IMR-90 (cell line): Measurements from ENCODE around the gene PDE11A. TPM values are rescaled to one million over a fixed set of nuclear protein-coding genes. Genes with fewer than 3 reads are reported as not detected.

Source experiments
- ATAC-seq: fragments of 200-7000 bp; cut with Tn5 transposase; 2 replicates; pipeline ENCODE4 v1.9.1; 2020; ENCODE audit warnings: low read depth, mild to moderate bottlenecking, moderate library complexity
- BruUV-seq: library from RNA; stranded (reverse); fragments of 400-500 nt; replicated peaks from 2 replicates; lab custom pipeline; 2021; lab: Mats Ljungman, UMichigan
- CTCF ChIA-PET: fragments of 300-600 bp; formaldehyde crosslinking; extraction: SDS; loops from one replicate; lab custom pipeline; 2021; ENCODE audit warnings: antibody characterized with exemption; lab: Yijun Ruan, JAX
- POLR2A ChIA-PET: fragments of 300-600 bp; sonication (Branson Sonifier 250); formaldehyde crosslinking; loops from one replicate; lab custom pipeline; 2022; ENCODE audit warnings: antibody characterized with exemption; ENCODE audit not compliant: unreplicated experiment; lab: Charles Lee
- DNase-seq: peaks from one replicate; pipeline ENCODE4 v3.0.0; 2013
- H2AFZ ChIP-seq: replicated peaks from 2 replicates; pipeline ENCODE3; 2013; ENCODE audit warnings: low read length, mild to moderate bottlenecking; ENCODE audit not compliant: poor library complexity
- H2AK5ac ChIP-seq: 2 replicates; pipeline ENCODE4 v1.6.1; 2013; ENCODE audit warnings: low read depth, low read length, inconsistent platforms
- H2AK9ac ChIP-seq: replicated peaks from 2 replicates; pipeline ENCODE3; 2013; ENCODE audit warnings: mild to moderate bottlenecking, low read depth, low read length, moderate library complexity; ENCODE audit not compliant: poor library complexity
- H2BK120ac ChIP-seq: 2 replicates; pipeline ENCODE4 v1.6.1; 2013; ENCODE audit warnings: low read depth, low read length, inconsistent platforms
- H2BK15ac ChIP-seq: 3 replicates; pipeline ENCODE4 v1.6.1; 2013; ENCODE audit warnings: low read depth, low read length, inconsistent platforms
- H2BK20ac ChIP-seq: 2 replicates; pipeline ENCODE4 v1.6.1; 2013; ENCODE audit warnings: low read depth, mild to moderate bottlenecking, inconsistent platforms, low read length, moderate library complexity
- H2BK5ac ChIP-seq: 2 replicates; pipeline ENCODE4 v1.6.1; 2013; ENCODE audit warnings: mild to moderate bottlenecking, low read depth, low read length, inconsistent platforms; ENCODE audit not compliant: poor library complexity, severe bottlenecking
- H3K14ac ChIP-seq: replicated peaks from 2 replicates; pipeline ENCODE4 v1.6.1; 2013; ENCODE audit warnings: low read depth, low read length, inconsistent platforms
- H3K18ac ChIP-seq: 2 replicates; pipeline ENCODE4 v1.6.1; 2013; ENCODE audit warnings: low read depth, low read length, control low read depth
- H3K23ac ChIP-seq: 2 replicates; pipeline ENCODE4 v1.6.1; 2013; ENCODE audit warnings: low read depth, low read length, inconsistent platforms
- H3K27ac ChIP-seq: 2 replicates; pipeline ENCODE4 v1.5.1; 2013; ENCODE audit warnings: mild to moderate bottlenecking, control low read depth, low read length; ENCODE audit not compliant: insufficient read depth
- H3K27me3 ChIP-seq: 2 replicates; pipeline ENCODE4 v1.6.1; 2013; ENCODE audit warnings: low read length; ENCODE audit not compliant: control insufficient read depth, insufficient read depth
- H3K36me3 ChIP-seq: 2 replicates; pipeline ENCODE4 v1.6.1; 2013; ENCODE audit warnings: low read length, mixed read lengths; ENCODE audit not compliant: control insufficient read depth, insufficient read depth
- H3K4ac ChIP-seq: 2 replicates; pipeline ENCODE4 v1.6.1; 2013; ENCODE audit warnings: low read depth, low read length, inconsistent platforms
- H3K4me1 ChIP-seq: 2 replicates; pipeline ENCODE4 v1.6.1; 2013; ENCODE audit warnings: low read length, mixed read lengths; ENCODE audit not compliant: control insufficient read depth, insufficient read depth
- H3K4me2 ChIP-seq: 2 replicates; pipeline ENCODE4 v1.6.1; 2013; ENCODE audit warnings: low read depth, mild to moderate bottlenecking, control low read depth, low read length, moderate library complexity
- H3K4me3 ChIP-seq: 2 replicates; pipeline ENCODE4 v1.5.1; 2013; ENCODE audit warnings: low read depth, mild to moderate bottlenecking, control low read depth, low read length, moderate library complexity; ENCODE audit not compliant: insufficient read depth
- H3K56ac ChIP-seq: 2 replicates; pipeline ENCODE4 v1.6.1; 2013; ENCODE audit warnings: low read length, inconsistent platforms; ENCODE audit not compliant: insufficient read depth; ENCODE audit errors: extremely low read depth
- H3K79me1 ChIP-seq, 2 experiments: 2 replicates each; pipeline ENCODE4 v1.6.1; 2013; ENCODE audit warnings: low read length in 2 of 2, inconsistent platforms in 1 of 2, low read depth in 1 of 2
- H3K9ac ChIP-seq: 2 replicates; pipeline ENCODE4 v1.6.1; 2013; ENCODE audit warnings: low read depth, low read length, control low read depth
- H3K9me1 ChIP-seq: 2 replicates; pipeline ENCODE4 v1.6.1; 2013; ENCODE audit warnings: low read length, inconsistent platforms; ENCODE audit not compliant: insufficient read depth
- H3K9me3 ChIP-seq: 2 replicates; pipeline ENCODE4 v1.6.1; 2013; ENCODE audit warnings: low read length; ENCODE audit not compliant: control insufficient read depth, insufficient read depth
- H4K20me1 ChIP-seq: 2 replicates; pipeline ENCODE4 v1.6.1; 2013; ENCODE audit warnings: low read length, inconsistent platforms; ENCODE audit not compliant: insufficient read depth
- H4K5ac ChIP-seq: 2 replicates; pipeline ENCODE4 v1.6.1; 2013; ENCODE audit warnings: mild to moderate bottlenecking, low read depth, low read length, control low read depth
- H4K8ac ChIP-seq, 2 experiments: 2 replicates each; pipeline ENCODE4 v1.6.1; 2013; ENCODE audit warnings: low read depth in 2 of 2, low read length in 2 of 2, control low read depth in 1 of 2, inconsistent platforms in 1 of 2
- H4K91ac ChIP-seq: 2 replicates; pipeline ENCODE4 v1.6.1; 2013; ENCODE audit warnings: low read depth, low read length, inconsistent platforms; ENCODE audit not compliant: insufficient read depth
- FOS ChIP-seq: fragments of 150-350 bp; IDR thresholded peaks from 2 replicates; pipeline ENCODE4 v1.6.1; 2016; ENCODE audit warnings: low read depth, low read length
- MAFK ChIP-seq: IDR thresholded peaks from 2 replicates; pipeline ENCODE4 v1.6.1; 2012; ENCODE audit warnings: low read depth, low read length, improper control_type of control experiment
- MXI1 ChIP-seq: IDR thresholded peaks from 2 replicates; pipeline ENCODE4 v1.6.1; 2012; ENCODE audit warnings: low read depth, mild to moderate bottlenecking, low read length, moderate library complexity, borderline replicate concordance
- POLR2A ChIP-seq: IDR thresholded peaks from 2 replicates; pipeline ENCODE4 v1.6.1; 2012; ENCODE audit warnings: mild to moderate bottlenecking, low read depth, low read length
- WGBS, 2 experiments: methylation state at CpG; one replicate each; pipeline versions ENCODE4 v1.1.5 to v1.1.7; 2013; ENCODE audit warnings: missing lambda C conversion rate in 2 of 2; ENCODE audit not compliant: insufficient read length in 1 of 2; ENCODE audit errors: extremely low coverage in 2 of 2; 5-methylcytosine and 5-hydroxymethylcytosine counted together
- dilution Hi-C: fragments of 300-500 bp; cut with HindIII; formaldehyde crosslinking; loops from one replicate; pipeline ENCODE4 v1.14.3; 2018; ENCODE audit warnings: low sequenced_read_pairs; ENCODE audit not compliant: unreplicated experiment
- in situ Hi-C: fragments of 300-500 bp; cut with MboI; formaldehyde crosslinking; loops from 3 replicates; pipeline ENCODE4 v1.14.3; 2019; ENCODE audit warnings: low sequenced_read_pairs, inconsistent platforms, mixed read lengths
- intact Hi-C: fragments of 100-400 bp; cut with micrococcal nuclease; formaldehyde crosslinking; loops from 2 replicates; pipeline ENCODE4 v1.10.0; 2022
- polyA plus RNA-seq, 3 experiments: library from polyadenylated mRNA; depleted of rRNA; stranded (reverse); fragments of >200 nt; gene quantifications; 2 replicates each; pipeline ENCODE4 v1.2.3, GENCODE V29; 2012; ENCODE audit warnings: low replicate concordance in 1 of 3
- total RNA-seq: library from RNA; depleted of rRNA; stranded (reverse); fragments of >200 nt; gene quantifications from 2 replicates; pipeline ENCODE4 v1.2.3, GENCODE V29; 2012

Gene PDE11A
- total and polyA plus RNA-seq, 2 of the 4 experiments (the other 2 are of a cell fraction), result 0.21 to 0.72 TPM

DNA sequence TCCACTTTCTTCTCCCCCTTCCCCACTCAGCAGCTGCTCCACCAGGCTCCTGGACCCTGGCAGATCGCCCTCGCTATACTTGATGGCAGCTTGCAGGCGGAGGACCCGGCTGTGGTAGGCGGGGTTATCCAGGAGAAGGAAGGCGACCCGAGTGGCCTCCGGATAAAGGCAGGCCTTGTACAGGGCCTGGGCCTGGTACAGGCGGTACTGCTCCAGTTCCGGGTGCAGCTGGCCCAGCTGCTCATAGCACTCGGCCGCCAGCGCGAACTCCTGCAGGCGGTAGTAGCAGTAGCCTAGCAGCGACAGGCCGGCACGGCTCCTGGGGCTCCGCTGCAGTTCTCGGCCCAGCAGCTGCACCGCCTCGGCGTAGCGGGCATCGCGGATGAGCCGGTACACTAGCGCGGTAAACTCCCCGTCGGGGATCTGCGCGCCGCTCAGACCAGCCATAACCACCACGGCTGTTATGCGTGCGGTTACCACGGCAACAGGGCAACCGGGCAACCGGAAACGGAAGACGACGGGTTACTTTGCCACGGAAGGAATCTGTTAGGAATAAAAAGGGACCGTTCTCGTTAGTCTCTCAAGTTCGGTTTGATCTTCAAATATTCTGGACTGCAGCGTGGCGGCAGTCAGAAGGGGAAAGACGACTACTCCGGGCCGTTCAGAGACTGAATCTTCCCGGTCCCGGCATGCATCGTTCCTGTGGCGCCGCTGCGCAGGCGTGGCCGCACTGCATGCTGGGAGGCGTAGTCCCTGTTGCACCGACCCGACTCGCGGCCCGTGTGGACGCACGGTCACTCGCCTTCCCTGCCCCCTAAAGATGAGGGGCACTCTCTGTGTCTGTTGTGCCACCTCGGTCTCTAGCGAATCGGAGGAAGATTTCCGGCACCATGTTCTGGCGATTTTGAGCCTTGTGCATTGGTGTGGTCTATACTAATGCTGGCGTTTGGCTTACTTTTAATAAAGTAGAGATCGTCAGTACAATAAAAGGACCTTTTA is 454.0 kb downstream of the PDE11A start:
- peak overlapping the region; percentile 92 for H3K4me3 ChIP-seq
- H2BK5ac ChIP-seq, result peak overlapping the region; percentile 99
- dilution Hi-C loops, result no loop called here
- H4K8ac ChIP-seq, result peak overlapping the region; percentile 74 to 99
- peak overlapping the region; percentile 92 for H2AK9ac ChIP-seq
- peak overlapping the region; percentile 100 for H4K91ac ChIP-seq
- TF ChIP-seq POLR2A (0 out of 2 replicates have a peak, but pooled peaks have one; percentile 32), MAFK (no peak), FOS (no peak), MXI1 (peak; percentile 9; the same call in 1 of the 2 replicates)
- peak overlapping the region; percentile 98 for H2BK20ac ChIP-seq
- peak overlapping the region; percentile 97 for H2AFZ ChIP-seq
- peak overlapping the region; percentile 100 for H3K27ac ChIP-seq
- peak; percentile 99 for ATAC-seq
- H3K18ac ChIP-seq, result peak overlapping the region; percentile 100
- H2BK120ac ChIP-seq, result peak overlapping the region; percentile 100
- BruUV-seq, result no TSS peak
- no peaks in the 10 kb centered on the region for H3K9me3 ChIP-seq
- in situ Hi-C loops, result loop anchor here (5.0 kb wide), 1 partner anchor 61 kb away; no protein-coding TSS in a partner anchor
- H3K79me1 ChIP-seq, result 0 out of 4 replicates have a peak, but pooled peaks cover 0 to 3% of the 10 kb centered on the region in 2 experiments
- no peaks in the 10 kb centered on the region; the same call in 1 of the 2 replicates for H3K9me1 ChIP-seq
- peak overlapping the region; percentile 100 for H4K5ac ChIP-seq
- H3K56ac ChIP-seq, result peak overlapping the region; percentile 100
- H3K9ac ChIP-seq, result peak overlapping the region; percentile 100
- H3K36me3 ChIP-seq, result no peaks in the 10 kb centered on the region
- H3K4me2 ChIP-seq, result peak overlapping the region; percentile 97
- peak; percentile 80 for DNase-seq
- peak overlapping the region; percentile 98; the same call in 1 of the 3 replicates for H2BK15ac ChIP-seq
- no peaks in the 10 kb centered on the region; the same call in 1 of the 2 replicates for H3K4me1 ChIP-seq
- no peaks in the 10 kb centered on the region for H4K20me1 ChIP-seq
- 0% methylated on average over 43 of the region's 76 CpGs; no CpG with 5 or more reads in 1 of the 2 experiments for WGBS, 2 experiments
- H3K23ac ChIP-seq, result peak overlapping the region; percentile 100
- peak overlapping the region; percentile 100 for H3K14ac ChIP-seq
- H3K27me3 ChIP-seq, result no peaks in the 10 kb centered on the region; the same call in 1 of the 2 replicates
- POLR2A ChIA-PET, result no interaction called here
- no peak overlapping the region; the same call in 1 of the 2 replicates for H2AK5ac ChIP-seq
- intact Hi-C loops, result loop anchor here (5.0 kb wide), 1 partner anchor 66 kb away; a partner anchor contains a TSS
- CTCF ChIA-PET, result no interaction called here
- peak overlapping the region; percentile 99 for H3K4ac ChIP-seq
